Lower leg skin (tissue), 4 donors: ENCODE data around the gene STK24. TPM values are rescaled to one million over a fixed set of nuclear protein-coding genes. Genes with fewer than 3 reads are reported as not detected.

Experiments used
- DNase-seq, 2 donors: peaks; one replicate each; pipeline ENCODE4 v3.0.0-alpha.2; 2019; ENCODE audit warnings: low spot score in 2 of 2
- H3K4me3 ChIP-seq: fragments of 200-600 bp; sonication (generic); 2 replicates; pipeline ENCODE4 v1.5.1; 2017; ENCODE audit warnings: mild to moderate bottlenecking, low read depth; ENCODE audit not compliant: poor library complexity, severe bottlenecking
- POLR2A ChIP-seq, 2 donors: fragments of 450-650 bp; IDR thresholded peaks; one replicate each; pipeline ENCODE4 v1.6.1; 2016 to 2017; ENCODE audit warnings: antibody characterized with exemption in 2 of 2, mild to moderate bottlenecking in 1 of 2, moderate library complexity in 1 of 2
- WGBS, 2 donors: methylation state at CpG; one replicate each; pipeline ENCODE4 v1.1.5; 2018; 5-methylcytosine and 5-hydroxymethylcytosine counted together
- intact Hi-C: fragments of 100-400 bp; cut with DNase I; formaldehyde crosslinking; loops from one replicate; pipeline ENCODE4 v1.15.0; 2023; ENCODE audit warnings: low total_unique reads
- total RNA-seq, 4 donors: library from RNA; depleted of rRNA; stranded (reverse); fragments of >200 nt; gene quantifications; one replicate each; pipeline ENCODE4 v1.1.0, GENCODE V29; 2016
- TF ChIP-seq, protein P1 (sequence below), 3 donors: fragments of 450-650 bp; IDR thresholded peaks; one replicate each; pipeline ENCODE4 v1.5.1; 2016; ENCODE audit warnings: antibody characterized with exemption in 3 of 3, mild to moderate bottlenecking in 3 of 3, moderate library complexity in 2 of 3

STK24 gene
- total RNA-seq, 4 donors from 2014 or later, result 212 to 281 (median 266) TPM

GRCh38 chr13:98557937-98558792, 18.7 kb downstream of the STK24 start:
- H3K4me3 ChIP-seq, result no peak overlapping the region
- intact Hi-C loops, result no loop called here
- DNase-seq, result no peak
- 62 to 67% methylated on average over 10 of the region's 10 CpGs for WGBS, 2 donors
- no peak for TF ChIP-seq POLR2A (IDR thresholded peaks at IDR 0.05)
- TF ChIP-seq, protein P1, sequence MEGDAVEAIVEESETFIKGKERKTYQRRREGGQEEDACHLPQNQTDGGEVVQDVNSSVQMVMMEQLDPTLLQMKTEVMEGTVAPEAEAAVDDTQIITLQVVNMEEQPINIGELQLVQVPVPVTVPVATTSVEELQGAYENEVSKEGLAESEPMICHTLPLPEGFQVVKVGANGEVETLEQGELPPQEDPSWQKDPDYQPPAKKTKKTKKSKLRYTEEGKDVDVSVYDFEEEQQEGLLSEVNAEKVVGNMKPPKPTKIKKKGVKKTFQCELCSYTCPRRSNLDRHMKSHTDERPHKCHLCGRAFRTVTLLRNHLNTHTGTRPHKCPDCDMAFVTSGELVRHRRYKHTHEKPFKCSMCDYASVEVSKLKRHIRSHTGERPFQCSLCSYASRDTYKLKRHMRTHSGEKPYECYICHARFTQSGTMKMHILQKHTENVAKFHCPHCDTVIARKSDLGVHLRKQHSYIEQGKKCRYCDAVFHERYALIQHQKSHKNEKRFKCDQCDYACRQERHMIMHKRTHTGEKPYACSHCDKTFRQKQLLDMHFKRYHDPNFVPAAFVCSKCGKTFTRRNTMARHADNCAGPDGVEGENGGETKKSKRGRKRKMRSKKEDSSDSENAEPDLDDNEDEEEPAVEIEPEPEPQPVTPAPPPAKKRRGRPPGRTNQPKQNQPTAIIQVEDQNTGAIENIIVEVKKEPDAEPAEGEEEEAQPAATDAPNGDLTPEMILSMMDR (IDR thresholded peaks at IDR 0.05), result no peak

GRCh38 chr13:98556968-98557631, 19.8 kb downstream of the STK24 start:
- TF ChIP-seq, protein P1 (IDR thresholded peaks at IDR 0.05), result no peak
- no peak for TF ChIP-seq POLR2A (IDR thresholded peaks at IDR 0.05)
- peak in 1 of 2 donors; percentile 71 for DNase-seq
- no peak overlapping the region for H3K4me3 ChIP-seq
- WGBS, 2 donors, result 46 to 56% methylated on average over 10 of the region's 10 CpGs
- intact Hi-C loops, result no loop called here

- DNase-seq, result peak in 1 of 2 donors; percentile 58
- H3K4me3 ChIP-seq, result no peak overlapping the region
- TF ChIP-seq, protein P1 (IDR thresholded peaks at IDR 0.05), result no peak
- no peak for TF ChIP-seq POLR2A (IDR thresholded peaks at IDR 0.05)
- intact Hi-C loops, result no loop called here
- 86 to 90% methylated on average over 8 of the region's 8 CpGs for WGBS, 2 donors
These were observed 20.6 kb downstream of the STK24 start for GRCh38 chr13:98556142-98556816.

- 67 to 68% methylated on average over 3 of the region's 3 CpGs for WGBS, 2 donors
- no peak for DNase-seq
- intact Hi-C loops, result no loop called here
- H3K4me3 ChIP-seq, result no peak overlapping the region
- TF ChIP-seq POLR2A (IDR thresholded peaks at IDR 0.05), result no peak
- TF ChIP-seq, protein P1 (IDR thresholded peaks at IDR 0.05), result no peak
These were observed 27.1 kb downstream of the STK24 start for GRCh38 chr13:98549728-98550317.

GRCh38 chr13:98549006-98549727, 27.7 kb downstream of the STK24 start:
- no peak for DNase-seq
- no peak overlapping the region for H3K4me3 ChIP-seq
- TF ChIP-seq, protein P1 (IDR thresholded peaks at IDR 0.05), result no peak
- TF ChIP-seq POLR2A (IDR thresholded peaks at IDR 0.05), result no peak
- 82 to 86% methylated on average over 7 of the region's 7 CpGs for WGBS, 2 donors
- intact Hi-C loops, result no loop called here
